Measurements from ENCODE around the gene AKR1E2.

Gene AKR1E2

DNA sequence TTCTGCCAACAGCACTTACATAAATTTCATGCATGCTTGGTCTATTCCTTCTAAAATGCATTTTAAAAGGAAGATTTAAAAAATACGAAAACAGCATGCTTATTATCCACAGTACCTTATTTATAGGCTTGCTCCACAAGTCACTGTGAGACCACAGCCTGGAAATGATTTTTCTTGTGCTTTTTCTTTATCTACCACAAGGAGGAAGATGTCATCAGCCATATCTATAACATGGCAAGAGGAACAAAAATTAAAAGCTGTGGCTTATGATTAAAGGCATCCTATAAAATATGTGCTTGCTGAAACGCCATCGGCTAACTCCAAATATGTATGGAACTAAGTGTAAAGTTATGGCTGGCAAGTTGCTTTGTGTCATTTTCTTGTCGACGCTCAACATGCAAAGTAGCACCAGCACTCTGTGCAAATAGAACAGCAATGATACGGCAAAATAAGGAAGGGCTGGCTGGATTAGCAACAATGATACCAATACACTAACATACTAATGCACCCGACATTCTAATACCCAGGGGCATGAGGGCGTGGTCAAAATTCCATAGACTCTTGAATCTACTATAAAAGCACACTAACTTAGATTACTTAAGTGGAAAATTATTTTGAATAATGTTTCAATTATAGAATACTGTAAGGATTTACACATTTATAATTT lies 41.2 kb upstream of the AKR1E2 start:
- Histone ChIP-seq H3F3A (ENCODE audit: insufficient read depth) (no peaks in the 10 kb centered on the region), H3K27ac (ENCODE audit: low read depth, low read length) (no peak overlapping the region), H3K4me3 (ENCODE audit: insufficient read depth, low read length, poor library complexity, severe bottlenecking) (no peak overlapping the region), H3K27me3 (ENCODE audit: low read length) (no peaks in the 10 kb centered on the region), H2AFZ (ENCODE audit: low read depth, low read length, severe bottlenecking) (no peak overlapping the region), H3K9me3 (ENCODE audit: insufficient read depth, low read length) (no peaks in the 10 kb centered on the region), H3K36me3 (ENCODE audit: low read length) (no peaks in the 10 kb centered on the region), H3K9ac (ENCODE audit: low read length) (no peak overlapping the region), H3K79me2 (ENCODE audit: insufficient read depth, low read length) (no peaks in the 10 kb centered on the region), H3K4me2 (ENCODE audit: low read depth, low read length, poor library complexity, severe bottlenecking) (no peak overlapping the region), H4K20me1 (ENCODE audit: low read depth, low read length) (no peaks in the 10 kb centered on the region), H3K9me2 (replicated peaks; ENCODE audit: insufficient read depth, low read length) (no peaks in the 10 kb centered on the region)
- TF ChIP-seq, protein P1, sequence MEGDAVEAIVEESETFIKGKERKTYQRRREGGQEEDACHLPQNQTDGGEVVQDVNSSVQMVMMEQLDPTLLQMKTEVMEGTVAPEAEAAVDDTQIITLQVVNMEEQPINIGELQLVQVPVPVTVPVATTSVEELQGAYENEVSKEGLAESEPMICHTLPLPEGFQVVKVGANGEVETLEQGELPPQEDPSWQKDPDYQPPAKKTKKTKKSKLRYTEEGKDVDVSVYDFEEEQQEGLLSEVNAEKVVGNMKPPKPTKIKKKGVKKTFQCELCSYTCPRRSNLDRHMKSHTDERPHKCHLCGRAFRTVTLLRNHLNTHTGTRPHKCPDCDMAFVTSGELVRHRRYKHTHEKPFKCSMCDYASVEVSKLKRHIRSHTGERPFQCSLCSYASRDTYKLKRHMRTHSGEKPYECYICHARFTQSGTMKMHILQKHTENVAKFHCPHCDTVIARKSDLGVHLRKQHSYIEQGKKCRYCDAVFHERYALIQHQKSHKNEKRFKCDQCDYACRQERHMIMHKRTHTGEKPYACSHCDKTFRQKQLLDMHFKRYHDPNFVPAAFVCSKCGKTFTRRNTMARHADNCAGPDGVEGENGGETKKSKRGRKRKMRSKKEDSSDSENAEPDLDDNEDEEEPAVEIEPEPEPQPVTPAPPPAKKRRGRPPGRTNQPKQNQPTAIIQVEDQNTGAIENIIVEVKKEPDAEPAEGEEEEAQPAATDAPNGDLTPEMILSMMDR (IDR thresholded peaks at IDR 0.05; ENCODE audit: insufficient read depth, low read length, poor library complexity, severe bottlenecking), result no peak

DNA sequence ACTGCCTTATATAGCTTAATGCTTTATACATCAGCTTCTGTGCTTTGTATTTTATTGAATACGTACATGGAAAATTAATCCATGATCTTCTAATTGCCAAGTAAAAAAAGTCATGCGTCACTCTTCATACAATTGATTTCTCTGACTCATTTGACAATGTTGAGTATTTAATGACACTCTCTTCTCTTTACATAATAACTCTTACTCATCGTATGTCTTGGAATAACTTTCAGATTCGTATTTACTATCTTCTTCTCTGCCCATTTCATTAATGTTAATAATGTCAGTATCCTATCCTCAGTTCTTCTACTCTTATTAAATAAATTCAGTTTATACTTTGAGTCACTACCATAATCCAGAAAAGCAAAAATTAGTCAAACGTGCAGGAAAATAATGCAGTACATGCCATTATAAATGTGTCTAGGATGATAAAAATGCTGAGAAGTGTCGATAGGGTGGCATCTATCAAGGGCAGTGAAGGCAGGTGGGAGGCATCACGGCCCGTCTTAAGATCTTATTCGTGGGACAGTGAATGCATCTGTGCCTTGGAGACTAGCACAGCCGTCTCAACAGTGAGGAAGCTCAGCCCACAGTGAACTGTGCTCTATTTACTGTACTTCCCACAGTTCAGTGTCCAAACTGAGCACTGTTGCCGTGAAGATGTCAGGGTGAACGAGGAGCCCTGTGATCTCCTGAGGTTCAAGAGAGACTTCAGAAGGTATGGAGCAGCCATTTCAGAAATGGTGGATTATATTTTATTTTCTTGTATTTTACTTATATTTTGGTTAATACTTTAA lies 39.8 kb upstream of the AKR1E2 start:
- TF ChIP-seq EZH2phosphoT487 (conservative IDR thresholded peaks at IDR 0.05; ENCODE audit: low read length), result no peak
- TF ChIP-seq, protein P1 (IDR thresholded peaks at IDR 0.05; ENCODE audit: insufficient read depth, low read length, poor library complexity, severe bottlenecking), result no peak
- Histone ChIP-seq H3K36me3 (ENCODE audit: low read length) (no peaks in the 10 kb centered on the region), H3K27ac (ENCODE audit: low read depth, low read length) (no peak overlapping the region), H3K4me3 (ENCODE audit: insufficient read depth, low read length, poor library complexity, severe bottlenecking) (no peak overlapping the region), H3K79me2 (ENCODE audit: insufficient read depth, low read length) (no peaks in the 10 kb centered on the region), H3K9ac (ENCODE audit: low read length) (no peak overlapping the region), H3K4me2 (ENCODE audit: low read depth, low read length, poor library complexity, severe bottlenecking) (no peak overlapping the region), H2AFZ (ENCODE audit: low read depth, low read length, severe bottlenecking) (no peak overlapping the region), H3K9me3 (ENCODE audit: insufficient read depth, low read length) (no peaks in the 10 kb centered on the region), H4K20me1 (ENCODE audit: low read depth, low read length) (no peaks in the 10 kb centered on the region), H3F3A (ENCODE audit: insufficient read depth) (no peaks in the 10 kb centered on the region), H3K27me3 (ENCODE audit: low read length) (no peaks in the 10 kb centered on the region), H3K9me2 (replicated peaks; ENCODE audit: insufficient read depth, low read length) (no peaks in the 10 kb centered on the region)

DNA sequence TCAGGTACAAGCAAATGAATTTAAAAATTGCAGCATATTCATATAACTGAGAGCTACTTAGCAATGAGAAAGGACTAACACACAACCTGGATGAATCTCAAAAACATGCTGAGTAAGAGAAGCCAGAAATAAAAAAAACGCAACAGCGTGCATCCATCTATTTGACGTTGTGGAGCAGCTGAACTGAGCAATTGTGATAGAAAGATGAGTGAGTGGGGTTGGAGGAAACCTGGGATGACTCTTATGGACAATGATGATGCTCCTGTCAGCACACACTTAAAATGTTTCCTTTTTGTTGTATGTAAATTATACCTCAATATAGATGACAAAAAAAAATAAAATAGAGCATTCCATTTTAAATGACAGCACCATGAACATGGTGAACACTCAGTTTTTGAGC lies 36.0 kb upstream of the AKR1E2 start:
- no peak overlapping the region for H3K4me2 ChIP-seq (ENCODE audit: low read depth, low read length, poor library complexity, severe bottlenecking)
- H3K9me3 ChIP-seq (ENCODE audit: insufficient read depth, low read length), result no peaks in the 10 kb centered on the region
- no peak overlapping the region for H3K9ac ChIP-seq (ENCODE audit: low read length)
- no peaks in the 10 kb centered on the region for H3F3A ChIP-seq (ENCODE audit: insufficient read depth)
- no peaks in the 10 kb centered on the region for H3K36me3 ChIP-seq (ENCODE audit: low read length)
- H4K20me1 ChIP-seq (ENCODE audit: low read depth, low read length), result no peaks in the 10 kb centered on the region
- H3K27me3 ChIP-seq (ENCODE audit: low read length), result no peaks in the 10 kb centered on the region
- no peaks in the 10 kb centered on the region for H3K9me2 ChIP-seq (replicated peaks; ENCODE audit: insufficient read depth, low read length)
- no peak overlapping the region for H3K4me3 ChIP-seq (ENCODE audit: insufficient read depth, low read length, poor library complexity, severe bottlenecking)
- H3K79me2 ChIP-seq (ENCODE audit: insufficient read depth, low read length), result no peaks in the 10 kb centered on the region
- no peak overlapping the region for H2AFZ ChIP-seq (ENCODE audit: low read depth, low read length, severe bottlenecking)
- H3K27ac ChIP-seq (ENCODE audit: low read depth, low read length), result no peak overlapping the region
- no peak for TF ChIP-seq EZH2phosphoT487 (conservative IDR thresholded peaks at IDR 0.05; ENCODE audit: low read length)
- TF ChIP-seq, protein P1 (IDR thresholded peaks at IDR 0.05; ENCODE audit: insufficient read depth, low read length, poor library complexity, severe bottlenecking), result no peak

Measured in SU-DHL-6 (cell line).